K562 (cell line): Measurements from ENCODE around the gene HDAC3. TPM values are rescaled to one million over a fixed set of nuclear protein-coding genes. Genes with fewer than 3 reads are reported as not detected.

Experiments
- ATAC-seq: fragments of 200-7000 bp; cut with Tn5 transposase; 3 replicates; pipeline ENCODE4 v1.9.1; 2020; ENCODE audit warnings: moderate library complexity
- BruUV-seq: library from RNA; stranded (reverse); fragments of 400-500 nt; replicated peaks from 2 replicates; lab custom pipeline; 2021; lab: Mats Ljungman, UMichigan
- CTCF ChIA-PET: fragments of 300-600 bp; formaldehyde crosslinking; extraction: SDS; loops from one replicate; lab custom pipeline; 2021; ENCODE audit warnings: low intra/inter-chr PET ratio; lab: Yijun Ruan, JAX
- POLR2A ChIA-PET: fragments of 300-600, 350-650 bp; sonication (Branson Sonifier 250); formaldehyde crosslinking; extraction: SDS; loops from one replicate; lab custom pipeline; 2021; ENCODE audit warnings: antibody characterized with exemption, inconsistent platforms; lab: Yijun Ruan, JAX
- DNase-seq, 4 experiments: peaks; one replicate each; pipeline versions ENCODE4 v3.0.0 to v3.0.0-alpha.2; 2011 to 2018; ENCODE audit warnings: low spot score in 3 of 4, mixed read lengths in 3 of 4; ENCODE audit errors: extremely low read depth in 1 of 4
- FAIRE-seq: peaks from 2 replicates; lab custom pipeline; 2011; peaks lifted over from hg19 to GRCh38; lab: Jason Lieb, UNC
- H2AFZ ChIP-seq: 2 replicates; pipeline ENCODE4 v1.6.0; 2011; ENCODE audit warnings: low read depth, low read length, control low read depth, inconsistent platforms
- H3K27ac ChIP-seq: fragments of 200-600 bp; 3 replicates; pipeline ENCODE4 v1.8.0; 2011; ENCODE audit warnings: low read depth, mild to moderate bottlenecking, control low read depth, inconsistent platforms, low read length, moderate library complexity, mixed read lengths; ENCODE audit errors: extremely low read depth
- H3K27me3 ChIP-seq, 2 experiments: fragments of 300-600 bp in 1 of 2; 2 replicates in 1 of 2; 3 replicates in 1 of 2; pipeline versions ENCODE4 v1.6.0 to v1.8.0; 2011; ENCODE audit warnings: inconsistent platforms in 2 of 2, low read length in 2 of 2, mild to moderate bottlenecking in 1 of 2, mixed read lengths in 1 of 2, moderate library complexity in 1 of 2; ENCODE audit not compliant: control insufficient read depth in 2 of 2, insufficient read depth in 2 of 2
- H3K36me3 ChIP-seq: fragments of 300-600 bp; 3 replicates; pipeline ENCODE4 v1.8.0; 2011; ENCODE audit warnings: mild to moderate bottlenecking, low read length, inconsistent platforms; ENCODE audit not compliant: control insufficient read depth, insufficient read depth
- H3K4me1 ChIP-seq, 2 experiments: fragments of 200-600 bp in 1 of 2; replicated peaks in 1 of 2; 2 replicates in 1 of 2; 3 replicates in 1 of 2; pipeline versions ENCODE4 v1.5.1 to v1.8.0; 2011; ENCODE audit warnings: inconsistent platforms in 2 of 2, low read length in 2 of 2, mild to moderate bottlenecking in 1 of 2, mixed read lengths in 1 of 2, moderate library complexity in 1 of 2; ENCODE audit not compliant: control insufficient read depth in 2 of 2, insufficient read depth in 2 of 2
- H3K4me2 ChIP-seq: 2 replicates; pipeline ENCODE4 v1.6.1; 2011; ENCODE audit warnings: low read length, control low read depth, inconsistent platforms, mixed read lengths; ENCODE audit not compliant: insufficient read depth
- H3K4me3 ChIP-seq: fragments of 200-600 bp; sonication (generic), shearing (Covaris generic); 2 replicates; pipeline ENCODE4 v1.5.1; 2016; ENCODE audit warnings: control low read depth, inconsistent platforms
- H3K79me2 ChIP-seq: fragments of 200-600 bp; 3 replicates; pipeline ENCODE4 v1.8.0; 2011; ENCODE audit warnings: low read length, inconsistent platforms; ENCODE audit not compliant: control insufficient read depth, insufficient read depth
- H3K9ac ChIP-seq, 2 experiments: 2 replicates each; pipeline versions ENCODE4 v1.6.0 to v1.6.1; 2011; ENCODE audit warnings: low read depth in 2 of 2, low read length in 2 of 2, control low read depth in 1 of 2, inconsistent platforms in 1 of 2, mild to moderate bottlenecking in 1 of 2, mixed read lengths in 1 of 2; ENCODE audit not compliant: insufficient read depth in 1 of 2
- H3K9me1 ChIP-seq: one replicate; pipeline ENCODE4 v1.6.0; 2011; ENCODE audit warnings: inconsistent platforms, mild to moderate bottlenecking, low read length, moderate library complexity; ENCODE audit not compliant: control insufficient read depth, insufficient read depth
- H3K9me3 ChIP-seq: replicated peaks from 2 replicates; pipeline ENCODE4 v1.5.1; 2011; ENCODE audit warnings: low read depth, low read length, inconsistent platforms; ENCODE audit not compliant: control insufficient read depth, insufficient read depth
- H4K20me1 ChIP-seq: replicated peaks from 2 replicates; pipeline ENCODE4 v1.6.1; 2011; ENCODE audit warnings: low read length, inconsistent platforms, mixed read lengths; ENCODE audit not compliant: control insufficient read depth, insufficient read depth
- ATF1 ChIP-seq, 2 experiments: fragments of 450-650 bp in 1 of 2; IDR thresholded peaks; 2 replicates each; pipeline ENCODE4 v1.6.1; 2016; ENCODE audit warnings: missing compliant biosample characterization in 1 of 2, missing genetic modification characterization in 1 of 2
- FOXJ3 ChIP-seq: sonication (generic); formaldehyde crosslinking; IDR thresholded peaks from 2 replicates; pipeline ENCODE4 v1.4.0; 2020; ENCODE audit warnings: mild to moderate bottlenecking, missing genetic modification reagents
- HNRNPL ChIP-seq: fragments of 200-400 bp; formaldehyde crosslinking; IDR thresholded peaks from 2 replicates; pipeline ENCODE4 v1.6.1; 2017; ENCODE audit warnings: low read depth, mild to moderate bottlenecking, low read length
- MYC ChIP-seq, 2 experiments: fragments of 250-450 bp in 1 of 2; sonication (Bioruptor Pico) in 1 of 2; IDR thresholded peaks; 2 replicates each; pipeline versions ENCODE4 v1.5.1 to v1.6.1; 2012 to 2021; ENCODE audit warnings: low read depth in 2 of 2, borderline replicate concordance in 1 of 2, improper control_type of control experiment in 1 of 2, low read length in 1 of 2, mild to moderate bottlenecking in 1 of 2, moderate library complexity in 1 of 2
- NONO ChIP-seq, 2 experiments: fragments of 200-400 bp in 1 of 2; fragments of 450-650 bp in 1 of 2; formaldehyde crosslinking in 1 of 2; IDR thresholded peaks; 2 replicates each; pipeline ENCODE4 v1.6.1; 2017; ENCODE audit warnings: low read depth in 2 of 2, mild to moderate bottlenecking in 2 of 2, moderate library complexity in 2 of 2, low read length in 1 of 2
- TGIF2 ChIP-seq: sonication (generic); formaldehyde crosslinking; IDR thresholded peaks from 2 replicates; pipeline ENCODE4 v1.8.1; 2022; ENCODE audit warnings: mild to moderate bottlenecking, missing genetic modification reagents, moderate library complexity
- ZKSCAN8 ChIP-seq: fragments of 200-800 bp; sonication (Bioruptor generic); IDR thresholded peaks from 2 replicates; pipeline ENCODE4 v1.6.1; 2016; ENCODE audit warnings: missing genetic modification characterization, missing compliant biosample characterization
- WGBS: fragments of 100-300 bp; shearing (Covaris generic); methylation state at CpG from one replicate; pipeline ENCODE4 v1.1.6; 2016; ENCODE audit warnings: low coverage, mixed read lengths; ENCODE audit not compliant: insufficient coverage; ENCODE audit errors: missing lambda C conversion rate; 5-methylcytosine and 5-hydroxymethylcytosine counted together
- in situ Hi-C: fragments of 300-500 bp; cut with MboI; formaldehyde crosslinking; loops from 4 replicates; pipeline ENCODE4 v1.15.0; 2018; ENCODE audit warnings: inconsistent platforms, mixed read lengths
- intact Hi-C: fragments of 100-400 bp; cut with micrococcal nuclease; formaldehyde crosslinking; loops from 2 replicates; pipeline ENCODE4 v1.14.2; 2022
- polyA plus RNA-seq, 8 experiments: library from polyadenylated mRNA; depleted of rRNA in 4 of 8; stranded (reverse) in 5 of 8; unstranded in 3 of 8; fragments of >200 nt; fragmentation: Nextera tagmentation in 2 of 8; fragmentation: Illumina TruSeq in 1 of 8; extraction: Ambion mirVana in 2 of 8; extraction: Trizol in 1 of 8; gene quantifications; 2 replicates each; pipeline versions ENCODE4 v1.2.1 to v1.2.3, GENCODE V29; 2011 to 2014; ENCODE audit warnings: inconsistent platforms in 1 of 8, missing spikeins in 1 of 8
- total RNA-seq, 7 experiments: library from RNA; depleted of rRNA in 6 of 7; stranded (reverse); fragments of >200 nt in 6 of 7; fragmentation: Illumina TruSeq in 2 of 7; extraction: Trizol in 2 of 7; gene quantifications; 2 replicates each; pipeline versions ENCODE4 v1.2.1 to v1.2.3, GENCODE V29; 2011 to 2021; ENCODE audit warnings: low replicate concordance in 1 of 7
- TF ChIP-seq, protein P1 (sequence below): sonication (generic); formaldehyde crosslinking; IDR thresholded peaks from 2 replicates; pipeline ENCODE4 v1.8.0; 2022; ENCODE audit warnings: mild to moderate bottlenecking, low read depth, missing genetic modification reagents
- TF ChIP-seq, protein P2 (sequence below): sonication (generic); formaldehyde crosslinking; IDR thresholded peaks from 2 replicates; pipeline ENCODE4 v1.8.0; 2022; ENCODE audit warnings: missing genetic modification reagents, mild to moderate bottlenecking, moderate library complexity, borderline replicate concordance
- TF ChIP-seq, protein P3 (sequence below): fragments of 450-650 bp; IDR thresholded peaks from 2 replicates; pipeline ENCODE4 v1.6.1; 2016; ENCODE audit warnings: mild to moderate bottlenecking
- TF ChIP-seq, protein P4 (sequence below): fragments of 450-650 bp; IDR thresholded peaks from 2 replicates; pipeline ENCODE4 v1.6.1; 2018; ENCODE audit warnings: mild to moderate bottlenecking, low read depth; ENCODE audit not compliant: partially characterized antibody

HDAC3 gene
- total and polyA plus RNA-seq, 9 of the 15 experiments (the other 6 are each of a cell fraction or from before 2014, with no cell fraction given) = 89.7 to 191 (median 119) TPM

DNA sequence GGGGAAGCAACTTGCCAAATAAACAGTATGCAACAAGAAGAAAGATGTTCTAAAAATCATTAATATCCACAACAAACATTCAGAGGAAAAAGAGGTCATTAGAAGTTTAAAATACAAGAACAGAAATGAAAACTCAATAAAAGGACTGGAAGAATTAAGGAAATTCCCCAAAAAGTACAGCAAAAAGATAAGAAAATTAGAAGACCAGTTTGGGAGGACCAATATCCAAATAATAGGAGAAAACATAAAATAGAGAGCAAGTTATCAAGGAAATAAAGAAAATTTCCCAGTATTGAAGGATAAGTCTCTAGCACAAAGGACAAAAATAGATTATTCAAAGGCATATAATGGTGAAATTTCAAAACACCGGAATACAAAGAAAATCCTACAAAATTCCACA lies 39.8 kb downstream of the HDAC3 start (continued):
- TF ChIP-seq, protein P1, sequence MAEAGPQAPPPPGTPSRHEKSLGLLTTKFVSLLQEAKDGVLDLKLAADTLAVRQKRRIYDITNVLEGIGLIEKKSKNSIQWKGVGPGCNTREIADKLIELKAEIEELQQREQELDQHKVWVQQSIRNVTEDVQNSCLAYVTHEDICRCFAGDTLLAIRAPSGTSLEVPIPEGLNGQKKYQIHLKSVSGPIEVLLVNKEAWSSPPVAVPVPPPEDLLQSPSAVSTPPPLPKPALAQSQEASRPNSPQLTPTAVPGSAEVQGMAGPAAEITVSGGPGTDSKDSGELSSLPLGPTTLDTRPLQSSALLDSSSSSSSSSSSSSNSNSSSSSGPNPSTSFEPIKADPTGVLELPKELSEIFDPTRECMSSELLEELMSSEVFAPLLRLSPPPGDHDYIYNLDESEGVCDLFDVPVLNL (CRISPR knock-in tag) = no peak
- TF ChIP-seq MYC (IDR thresholded peaks at IDR 0.05; ENCODE audit: low read depth, low read length) (no peak), MYC (CRISPR knock-in tag; IDR thresholded peaks at IDR 0.05; ENCODE audit: borderline replicate concordance, low read depth) (no peak)

DNA sequence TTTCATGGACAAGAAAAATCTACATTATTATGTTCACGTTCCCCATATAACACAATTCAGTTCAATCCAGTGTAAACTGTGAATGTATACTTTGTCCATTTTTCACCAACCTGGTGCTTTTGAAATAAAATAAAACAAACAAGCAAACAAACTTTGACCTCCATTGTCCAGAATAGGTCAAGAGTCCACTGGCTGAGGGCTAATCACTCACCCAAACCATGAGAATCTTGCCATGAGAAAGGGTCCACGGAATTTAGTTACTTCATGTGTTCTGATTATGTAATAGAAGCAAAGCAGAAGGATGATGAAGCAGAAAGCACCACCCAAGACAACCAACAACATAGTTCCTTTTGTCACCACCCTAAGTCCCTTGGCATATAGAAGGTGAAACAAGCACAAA lies 46.5 kb downstream of the HDAC3 start:
- no peak for DNase-seq
- FAIRE-seq = no peak
- H2AFZ ChIP-seq = no peak overlapping the region
- H3K4me3 ChIP-seq = no peak overlapping the region
- peaks cover 0 to 2% of the 10 kb centered on the region in 2 experiments; a peak in 2 of 5 replicates for H3K4me1 ChIP-seq
- ChIA-PET CTCF (no interaction called here), POLR2A (no interaction called here)
- WGBS = 78% methylated on average over 2 of the region's 2 CpGs
- no peak overlapping the region for H3K9ac ChIP-seq
- H3K4me2 ChIP-seq = no peak overlapping the region
- H3K27ac ChIP-seq = no peak overlapping the region
- H4K20me1 ChIP-seq = no peaks in the 10 kb centered on the region; the same call in 1 of the 2 replicates
- H3K79me2 ChIP-seq = peaks cover 85% of the 10 kb centered on the region
- H3K9me1 ChIP-seq = no peaks in the 10 kb centered on the region
- TF ChIP-seq ATF1 (CRISPR knock-in tag; IDR thresholded peaks at IDR 0.05) (no peak), ATF1 (tag; IDR thresholded peaks at IDR 0.05) (no peak), HNRNPL (no peak), FOXJ3 (CRISPR knock-in tag) (no peak), ZKSCAN8 (CRISPR knock-in tag) (no peak), TGIF2 (CRISPR knock-in tag) (no peak), NONO (IDR thresholded peaks at IDR 0.05; ENCODE audit: low read depth in 2 of 2, low read length in 1 of 2) (no peak)
- TF ChIP-seq, protein P2, sequence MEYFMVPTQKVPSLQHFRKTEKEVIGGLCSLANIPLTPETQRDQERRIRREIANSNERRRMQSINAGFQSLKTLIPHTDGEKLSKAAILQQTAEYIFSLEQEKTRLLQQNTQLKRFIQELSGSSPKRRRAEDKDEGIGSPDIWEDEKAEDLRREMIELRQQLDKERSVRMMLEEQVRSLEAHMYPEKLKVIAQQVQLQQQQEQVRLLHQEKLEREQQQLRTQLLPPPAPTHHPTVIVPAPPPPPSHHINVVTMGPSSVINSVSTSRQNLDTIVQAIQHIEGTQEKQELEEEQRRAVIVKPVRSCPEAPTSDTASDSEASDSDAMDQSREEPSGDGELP = no peak
- TF ChIP-seq, protein P3, sequence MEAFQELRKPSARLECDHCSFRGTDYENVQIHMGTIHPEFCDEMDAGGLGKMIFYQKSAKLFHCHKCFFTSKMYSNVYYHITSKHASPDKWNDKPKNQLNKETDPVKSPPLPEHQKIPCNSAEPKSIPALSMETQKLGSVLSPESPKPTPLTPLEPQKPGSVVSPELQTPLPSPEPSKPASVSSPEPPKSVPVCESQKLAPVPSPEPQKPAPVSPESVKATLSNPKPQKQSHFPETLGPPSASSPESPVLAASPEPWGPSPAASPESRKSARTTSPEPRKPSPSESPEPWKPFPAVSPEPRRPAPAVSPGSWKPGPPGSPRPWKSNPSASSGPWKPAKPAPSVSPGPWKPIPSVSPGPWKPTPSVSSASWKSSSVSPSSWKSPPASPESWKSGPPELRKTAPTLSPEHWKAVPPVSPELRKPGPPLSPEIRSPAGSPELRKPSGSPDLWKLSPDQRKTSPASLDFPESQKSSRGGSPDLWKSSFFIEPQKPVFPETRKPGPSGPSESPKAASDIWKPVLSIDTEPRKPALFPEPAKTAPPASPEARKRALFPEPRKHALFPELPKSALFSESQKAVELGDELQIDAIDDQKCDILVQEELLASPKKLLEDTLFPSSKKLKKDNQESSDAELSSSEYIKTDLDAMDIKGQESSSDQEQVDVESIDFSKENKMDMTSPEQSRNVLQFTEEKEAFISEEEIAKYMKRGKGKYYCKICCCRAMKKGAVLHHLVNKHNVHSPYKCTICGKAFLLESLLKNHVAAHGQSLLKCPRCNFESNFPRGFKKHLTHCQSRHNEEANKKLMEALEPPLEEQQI = no peak
- TF ChIP-seq, protein P4, sequence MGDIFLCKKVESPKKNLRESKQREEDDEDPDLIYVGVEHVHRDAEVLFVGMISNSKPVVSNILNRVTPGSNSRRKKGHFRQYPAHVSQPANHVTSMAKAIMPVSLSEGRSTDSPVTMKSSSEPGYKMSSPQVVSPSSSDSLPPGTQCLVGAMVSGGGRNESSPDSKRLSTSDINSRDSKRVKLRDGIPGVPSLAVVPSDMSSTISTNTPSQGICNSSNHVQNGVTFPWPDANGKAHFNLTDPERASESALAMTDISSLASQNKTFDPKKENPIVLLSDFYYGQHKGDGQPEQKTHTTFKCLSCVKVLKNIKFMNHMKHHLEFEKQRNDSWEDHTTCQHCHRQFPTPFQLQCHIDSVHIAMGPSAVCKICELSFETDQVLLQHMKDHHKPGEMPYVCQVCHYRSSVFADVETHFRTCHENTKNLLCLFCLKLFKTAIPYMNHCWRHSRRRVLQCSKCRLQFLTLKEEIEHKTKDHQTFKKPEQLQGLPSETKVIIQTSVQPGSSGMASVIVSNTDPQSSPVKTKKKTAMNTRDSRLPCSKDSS = no peak
- in situ Hi-C loops = loop anchor here (5.0 kb wide), 1 partner anchor 47 kb away; the partner anchor contains the start of genes HDAC3 and RELL2
- no peaks in the 10 kb centered on the region for H3K27me3 ChIP-seq
- no TSS peak for BruUV-seq
- H3K36me3 ChIP-seq = peaks cover 86% of the 10 kb centered on the region
- intact Hi-C loops = loop anchor here (5.0 kb wide), 1 partner anchor 47 kb away; the partner anchor contains the start of genes HDAC3 and RELL2
- no peaks in the 10 kb centered on the region for H3K9me3 ChIP-seq
- ATAC-seq = no peak
